HG02610 (cell line): Measurements from ENCODE around the gene KCNQ1.

Experiments
- ATAC-seq: cut with Tn5 transposase; IDR thresholded peaks from one replicate; pipeline ENCODE4 v1.9.1; 2021; ENCODE audit warnings: mild to moderate bottlenecking, moderate library complexity; ENCODE audit not compliant: unreplicated experiment

Gene KCNQ1

DNA sequence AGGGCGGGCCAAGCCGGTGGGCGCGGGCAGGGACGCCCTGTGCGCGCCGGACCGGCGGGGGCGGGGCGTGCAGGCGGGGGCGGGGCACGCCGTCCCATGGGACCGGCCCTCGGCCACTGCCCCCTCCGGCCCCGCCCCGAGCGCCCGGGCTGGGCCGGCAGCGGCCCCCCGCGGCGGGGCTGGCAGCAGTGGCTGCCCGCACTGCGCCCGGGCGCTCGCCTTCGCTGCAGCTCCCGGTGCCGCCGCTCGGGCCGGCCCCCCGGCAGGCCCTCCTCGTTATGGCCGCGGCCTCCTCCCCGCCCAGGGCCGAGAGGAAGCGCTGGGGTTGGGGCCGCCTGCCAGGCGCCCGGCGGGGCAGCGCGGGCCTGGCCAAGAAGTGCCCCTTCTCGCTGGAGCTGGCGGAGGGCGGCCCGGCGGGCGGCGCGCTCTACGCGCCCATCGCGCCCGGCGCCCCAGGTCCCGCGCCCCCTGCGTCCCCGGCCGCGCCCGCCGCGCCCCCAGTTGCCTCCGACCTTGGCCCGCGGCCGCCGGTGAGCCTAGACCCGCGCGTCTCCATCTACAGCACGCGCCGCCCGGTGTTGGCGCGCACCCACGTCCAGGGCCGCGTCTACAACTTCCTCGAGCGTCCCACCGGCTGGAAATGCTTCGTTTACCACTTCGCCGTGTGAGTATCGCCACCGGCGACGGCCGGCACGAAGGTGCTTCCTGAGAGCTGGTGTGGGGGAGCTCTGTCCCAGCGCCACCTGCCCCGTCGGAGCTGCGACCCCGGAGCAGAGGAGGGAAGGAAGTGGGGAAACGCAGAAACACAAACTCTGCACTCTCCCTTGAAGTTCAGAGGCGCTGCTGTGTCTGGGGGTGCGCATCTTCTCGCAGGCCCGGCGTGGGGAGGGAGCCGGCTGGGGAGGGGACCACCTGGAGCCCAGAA, at the start of gene KCNQ1:
TSS of gene KCNQ1 (plus strand) at position 188 of the 925 bp plus-strand sequence. CDS start at position 279, 91 bp downstream.
- no peak for ATAC-seq

- no peak for ATAC-seq
These were observed 49.5 kb upstream of the KCNQ1 start for GRCh38 chr11:2395211-2395730.

DNA sequence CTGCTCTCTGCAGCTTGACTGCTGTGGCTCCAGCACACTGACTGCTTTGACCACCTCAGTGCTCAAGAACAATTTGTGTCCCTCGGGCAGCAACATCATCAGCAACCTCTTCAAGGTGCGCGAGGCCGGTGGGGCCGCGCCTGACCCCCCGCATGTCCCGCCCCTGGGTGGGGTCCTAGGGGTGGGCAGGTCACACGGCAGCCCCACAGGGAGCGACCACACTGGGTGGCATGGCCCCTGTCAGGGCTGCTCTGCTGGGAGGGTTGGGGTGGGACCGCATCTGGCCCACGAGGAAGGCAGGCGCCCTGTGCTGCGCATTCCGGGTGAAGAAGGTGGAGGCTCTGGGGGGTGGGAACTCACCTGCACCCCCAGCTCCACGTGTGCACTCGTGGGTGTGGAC, 49.0 kb upstream of the KCNQ1 start:
- no peak for ATAC-seq

DNA sequence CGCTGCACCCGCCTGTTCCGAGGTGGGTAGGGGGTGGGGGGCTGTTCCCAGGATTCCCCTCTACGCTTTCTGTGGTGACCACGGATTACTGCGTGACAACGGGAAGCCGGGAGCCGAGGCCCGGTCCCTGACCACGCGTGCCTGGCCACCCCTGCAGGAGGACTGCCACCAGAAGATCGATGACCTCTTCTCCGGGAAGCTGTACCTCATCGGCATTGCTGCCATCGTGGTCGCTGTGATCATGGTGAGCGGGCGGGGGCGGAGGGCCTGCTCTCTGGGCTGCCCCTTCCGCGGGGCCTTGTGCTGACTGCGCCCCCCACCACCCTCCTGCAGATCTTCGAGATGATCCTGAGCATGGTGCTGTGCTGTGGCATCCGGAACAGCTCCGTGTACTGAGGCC, 48.3 kb upstream of the KCNQ1 start:
- ATAC-seq, result no peak

DNA sequence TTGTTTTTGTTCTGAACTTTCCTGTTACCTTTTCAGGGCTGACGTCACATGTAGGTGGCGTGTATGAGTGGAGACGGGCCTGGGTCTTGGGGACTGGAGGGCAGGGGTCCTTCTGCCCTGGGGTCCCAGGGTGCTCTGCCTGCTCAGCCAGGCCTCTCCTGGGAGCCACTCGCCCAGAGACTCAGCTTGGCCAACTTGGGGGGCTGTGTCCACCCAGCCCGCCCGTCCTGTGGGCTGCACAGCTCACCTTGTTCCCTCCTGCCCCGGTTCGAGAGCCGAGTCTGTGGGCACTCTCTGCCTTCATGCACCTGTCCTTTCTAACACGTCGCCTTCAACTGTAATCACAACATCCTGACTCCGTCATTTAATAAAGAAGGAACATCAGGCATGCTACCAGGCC, 47.8 kb upstream of the KCNQ1 start:
- ATAC-seq, result no peak

GRCh38 chr11:2398664-2399355, 46.0 kb upstream of the KCNQ1 start:
- no peak for ATAC-seq

GRCh38 chr11:2399488-2400068, 45.2 kb upstream of the KCNQ1 start:
- peak; percentile 0 for ATAC-seq

GRCh38 chr11:2400069-2400761, 44.6 kb upstream of the KCNQ1 start, which contains the start of gene TSSC4:
Gene TSSC4 (plus strand): TSS chr11:2400750. CDS start chr11:2402634, 1,884 bp downstream.
- ATAC-seq, result peak; percentile 81

DNA sequence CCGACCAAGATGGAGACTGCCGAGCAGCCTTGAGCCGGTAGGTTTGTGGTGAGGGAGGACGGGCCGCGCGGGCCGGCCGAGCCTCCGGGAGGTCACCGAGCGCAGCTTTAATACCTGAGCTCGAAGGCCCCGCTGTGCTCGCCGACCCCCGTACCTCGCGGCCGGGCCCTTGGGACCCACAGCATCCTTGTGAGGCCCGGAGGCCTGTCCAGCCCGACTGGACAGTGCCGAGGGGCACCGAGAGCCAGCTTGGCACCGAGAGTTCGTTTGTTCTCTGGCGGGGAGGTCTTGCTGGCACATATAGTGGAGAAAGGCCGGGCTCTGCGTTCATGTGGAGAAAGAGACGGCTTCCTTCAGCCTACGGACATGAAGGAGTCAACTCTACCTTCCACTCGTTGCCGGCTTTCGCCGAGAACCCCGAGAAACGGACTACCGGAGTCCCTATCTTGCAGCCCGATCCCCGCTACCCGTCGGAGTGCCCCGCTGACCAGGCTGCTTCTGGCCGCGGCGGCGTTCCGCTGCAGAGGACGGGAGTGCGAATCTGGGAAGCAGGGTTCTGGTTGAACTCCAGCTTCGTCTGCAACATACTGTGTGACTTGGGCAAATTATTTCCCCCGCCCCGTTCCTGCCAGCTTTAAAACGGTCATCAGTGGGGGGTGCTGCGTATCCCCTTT, 43.9 kb upstream of the KCNQ1 start:
- no peak for ATAC-seq

DNA sequence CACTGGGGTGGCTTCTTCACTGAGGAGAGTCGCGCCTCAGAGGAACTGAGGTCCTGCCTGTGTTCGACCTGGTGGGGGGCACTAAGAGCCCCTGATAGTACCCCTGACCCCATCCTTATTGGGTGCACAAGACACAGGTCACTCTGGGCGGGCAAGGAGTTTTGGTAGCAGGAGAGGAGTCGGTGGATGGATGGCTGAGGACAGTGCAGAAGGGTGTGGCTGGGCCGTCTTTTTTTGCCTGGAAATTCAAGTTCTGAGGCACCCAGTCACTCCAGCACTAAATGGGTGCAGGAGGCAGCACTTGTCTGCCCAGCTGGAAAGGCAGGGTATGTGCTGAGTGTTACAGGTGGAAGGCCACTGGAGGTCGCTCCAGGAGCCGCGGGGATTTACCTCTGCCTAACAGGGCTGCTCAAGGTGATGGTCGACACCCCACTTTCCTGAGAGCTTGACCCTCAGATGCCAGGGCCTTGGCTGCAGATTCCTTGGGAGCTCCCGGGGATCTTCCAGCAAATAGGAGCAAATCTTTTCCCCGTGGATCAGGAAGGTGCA, 43.3 kb upstream of the KCNQ1 start:
- no peak for ATAC-seq

DNA sequence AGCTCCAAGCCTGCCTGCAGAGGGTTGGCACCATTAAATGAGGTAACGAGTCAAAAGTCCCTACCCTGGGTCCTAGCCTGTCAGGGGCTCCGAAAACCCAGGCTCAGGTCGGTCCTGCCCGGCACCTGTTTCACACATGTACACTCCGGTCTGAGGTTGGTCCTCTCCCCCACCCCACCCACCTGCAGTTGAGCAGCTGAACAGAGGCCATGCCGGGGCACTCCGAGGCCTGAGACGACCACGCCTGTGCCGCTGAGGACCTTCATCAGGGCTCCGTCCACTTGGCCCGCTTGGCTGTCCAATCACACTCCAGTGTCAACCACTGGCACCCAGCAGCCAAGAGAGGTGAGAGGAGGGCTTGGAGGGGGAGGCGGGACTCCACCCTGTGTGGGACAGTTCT, 42.7 kb upstream of the KCNQ1 start:
- no peak for ATAC-seq

DNA sequence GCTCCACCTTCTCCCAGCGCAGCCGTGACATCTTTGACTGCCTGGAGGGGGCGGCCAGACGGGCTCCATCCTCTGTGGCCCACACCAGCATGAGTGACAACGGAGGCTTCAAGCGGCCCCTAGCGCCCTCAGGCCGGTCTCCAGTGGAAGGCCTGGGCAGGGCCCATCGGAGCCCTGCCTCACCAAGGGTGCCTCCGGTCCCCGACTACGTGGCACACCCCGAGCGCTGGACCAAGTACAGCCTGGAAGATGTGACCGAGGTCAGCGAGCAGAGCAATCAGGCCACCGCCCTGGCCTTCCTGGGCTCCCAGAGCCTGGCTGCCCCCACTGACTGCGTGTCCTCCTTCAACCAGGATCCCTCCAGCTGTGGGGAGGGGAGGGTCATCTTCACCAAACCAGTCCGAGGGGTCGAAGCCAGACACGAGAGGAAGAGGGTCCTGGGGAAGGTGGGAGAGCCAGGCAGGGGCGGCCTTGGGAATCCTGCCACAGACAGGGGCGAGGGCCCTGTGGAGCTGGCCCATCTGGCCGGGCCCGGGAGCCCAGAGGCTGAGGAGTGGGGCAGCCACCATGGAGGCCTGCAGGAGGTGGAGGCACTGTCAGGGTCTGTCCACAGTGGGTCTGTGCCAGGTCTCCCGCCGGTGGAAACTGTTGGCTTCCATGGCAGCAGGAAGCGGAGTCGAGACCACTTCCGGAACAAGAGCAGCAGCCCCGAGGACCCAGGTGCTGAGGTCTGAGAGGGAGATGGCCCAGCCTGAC, 41.7 kb upstream of the KCNQ1 start:
- no peak for ATAC-seq

DNA sequence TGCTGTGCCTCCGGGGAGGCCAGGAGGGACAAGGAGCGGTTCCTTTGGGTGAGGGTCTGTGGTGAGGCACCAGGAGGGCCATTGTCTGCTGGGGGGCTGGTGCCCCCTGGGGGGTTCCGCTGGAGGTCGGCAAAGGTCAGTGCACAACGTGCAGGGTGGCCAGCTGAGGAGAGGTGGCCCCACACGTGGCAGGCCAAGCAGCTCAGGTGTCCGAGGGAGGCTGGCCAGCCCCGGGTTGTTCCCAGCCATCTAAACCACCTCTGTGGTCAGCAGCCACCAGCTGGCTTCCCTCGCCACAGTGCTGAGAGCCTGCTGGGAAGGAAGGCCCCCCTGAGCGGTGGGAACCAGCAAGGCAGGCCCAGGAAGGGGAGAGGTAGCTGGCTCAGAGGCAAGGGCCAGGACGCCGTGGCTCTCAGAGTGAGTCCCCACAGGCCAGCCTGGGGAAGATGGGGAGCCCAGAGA, 40.0 kb upstream of the KCNQ1 start:
- ATAC-seq, result no peak

DNA sequence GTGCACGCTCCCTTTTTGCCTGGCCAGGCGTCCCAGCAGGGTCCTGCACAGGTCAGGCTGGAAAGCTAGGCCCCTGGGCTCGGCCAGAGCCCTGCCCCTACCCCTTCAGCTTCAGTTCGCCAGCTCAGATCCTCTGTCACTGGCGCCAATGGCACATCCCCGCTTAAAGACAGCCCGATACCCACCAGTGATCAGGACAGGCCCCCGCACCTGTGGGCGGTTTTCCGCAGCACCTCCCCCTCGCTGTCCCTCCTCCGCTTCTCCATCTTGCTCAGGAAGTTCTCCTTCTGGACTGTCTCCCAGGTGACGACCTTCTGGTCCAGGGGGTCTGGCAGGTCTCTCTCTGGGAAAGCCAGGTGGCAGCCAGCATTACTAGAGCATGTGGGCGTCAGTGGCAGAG, 38.4 kb upstream of the KCNQ1 start:
- ATAC-seq, result no peak

GRCh38 chr11:2406878-2407410, 37.9 kb upstream of the KCNQ1 start:
- no peak for ATAC-seq

DNA sequence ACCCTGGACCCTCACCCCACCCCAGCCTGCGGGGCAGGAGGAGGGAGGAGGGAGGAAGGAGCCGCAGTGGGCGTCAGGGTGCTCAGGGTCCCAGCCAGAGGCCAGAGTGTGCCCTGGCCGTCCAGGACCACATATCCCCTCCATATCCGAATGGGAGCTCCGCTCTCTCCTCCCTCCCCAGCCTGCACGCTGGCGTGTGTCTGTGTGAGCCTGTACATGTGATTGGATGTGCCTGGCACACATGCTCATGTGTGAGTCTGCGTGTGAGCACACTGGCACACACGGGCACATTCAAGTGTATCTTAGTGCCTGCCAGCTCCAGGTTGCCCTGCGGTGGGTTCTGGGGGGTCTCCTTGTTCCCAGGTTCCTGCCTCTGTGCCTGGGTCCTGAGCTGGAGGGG, 36.1 kb upstream of the KCNQ1 start:
- no peak for ATAC-seq

DNA sequence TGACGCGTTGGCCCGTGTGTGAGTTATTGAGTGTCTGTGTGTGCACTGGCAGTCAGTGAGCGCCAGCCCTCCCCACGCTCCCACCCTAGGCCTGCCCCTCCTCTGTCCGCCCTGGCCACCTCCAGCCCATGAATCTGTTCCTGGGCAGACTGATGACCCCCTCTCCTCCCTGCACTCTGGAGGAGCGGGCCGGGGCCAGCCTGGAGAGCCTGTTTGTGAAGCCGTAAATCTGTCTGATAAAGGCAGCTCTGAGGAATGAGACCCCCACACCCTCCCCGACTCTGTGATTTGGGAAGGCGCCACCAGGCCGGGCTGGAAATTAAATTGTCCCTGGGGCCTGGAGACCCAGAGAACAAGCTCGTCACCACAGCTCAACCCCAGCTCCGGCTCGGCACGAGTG, 35.7 kb upstream of the KCNQ1 start:
- ATAC-seq, result no peak

GRCh38 chr11:2409611-2410468, 35.0 kb upstream of the KCNQ1 start:
- ATAC-seq, result no peak
